GM19397 (cell line): Measurements from ENCODE around the gene ACTL7B.
"Not testable (repeated sequence)": the region's sequence is repeated elsewhere in the genome, so short reads cannot be mapped to it uniquely, and the experiment has no call there.

Source experiments
- ATAC-seq: cut with Tn5 transposase; IDR thresholded peaks from one replicate; pipeline ENCODE4 v1.9.1; 2021; ENCODE audit warnings: mild to moderate bottlenecking, moderate library complexity; ENCODE audit not compliant: unreplicated experiment

ACTL7B gene

GRCh38 chr9:108869092-108869725 lies 13.4 kb upstream of the ACTL7B start:
- no peak for ATAC-seq

- no peak for ATAC-seq
Observed at GRCh38 chr9:108867829-108868228, 12.0 kb upstream of the ACTL7B start.

- ATAC-seq, result no peak
Observed at GRCh38 chr9:108867116-108867515, 11.3 kb upstream of the ACTL7B start.

- no peak for ATAC-seq
Observed at GRCh38 chr9:108866001-108866420, 10.2 kb upstream of the ACTL7B start.

GRCh38 chr9:108865037-108865436 lies 9.3 kb upstream of the ACTL7B start:
- ATAC-seq, result no peak

- no peak for ATAC-seq
Observed at GRCh38 chr9:108864446-108864845, 8.7 kb upstream of the ACTL7B start.

GRCh38 chr9:108863891-108864290 lies 8.1 kb upstream of the ACTL7B start:
- no peak for ATAC-seq

- no peak for ATAC-seq
Observed at GRCh38 chr9:108861997-108862396, 6.2 kb upstream of the ACTL7B start, which contains the start of gene ACTL7A. TSS of gene ACTL7A (plus strand) at chr9:108862266. CDS start at chr9:108862323, 57 bp downstream.

- no peak for ATAC-seq
Observed at GRCh38 chr9:108861464-108861863, 5.7 kb upstream of the ACTL7B start.

- ATAC-seq, result no peak
Observed at GRCh38 chr9:108860764-108861163, 5.0 kb upstream of the ACTL7B start.

- no peak for ATAC-seq
Observed at GRCh38 chr9:108860354-108860753, 4.6 kb upstream of the ACTL7B start.

GRCh38 chr9:108859459-108860114 lies 3.8 kb upstream of the ACTL7B start:
- ATAC-seq, result no peak

GRCh38 chr9:108857572-108857971 lies 1.8 kb upstream of the ACTL7B start:
- ATAC-seq, result no peak

GRCh38 chr9:108855529-108855886 lies 278 bp downstream of the ACTL7B start:
- ATAC-seq, result no peak

- no peak for ATAC-seq
Observed at GRCh38 chr9:108854641-108855528, 901 bp downstream of the ACTL7B start.

- ATAC-seq, result no peak
Observed at GRCh38 chr9:108854094-108854493, 1.7 kb downstream of the ACTL7B start.

GRCh38 chr9:108852079-108852478 lies 3.7 kb downstream of the ACTL7B start:
- ATAC-seq, result no peak

- no peak for ATAC-seq
Observed at GRCh38 chr9:108851138-108851537, 4.6 kb downstream of the ACTL7B start.

GRCh38 chr9:108850293-108850897 lies 5.4 kb downstream of the ACTL7B start:
- ATAC-seq, result no peak

GRCh38 chr9:108848296-108848695 lies 7.5 kb downstream of the ACTL7B start:
- not testable (repeated sequence) for ATAC-seq

- ATAC-seq, result no peak
Observed at GRCh38 chr9:108845947-108846346, 9.8 kb downstream of the ACTL7B start.
